Sigmoid colon (tissue), 7 donors: ENCODE measurements around the gene IL16. TPM values are rescaled to one million over a fixed set of nuclear protein-coding genes. Genes with fewer than 3 reads are reported as not detected.

Experiments
- DNase-seq: peaks from one replicate; pipeline ENCODE4 v3.0.0-alpha.2; 2019
- H3K27ac ChIP-seq, 4 donors: fragments of 200-600 bp; sonication (generic); one replicate each; pipeline ENCODE4 v1.5.1; 2016 to 2019; ENCODE audit warnings: mild to moderate bottlenecking in 1 of 4
- H3K27me3 ChIP-seq, 3 donors: fragments of 200-600 bp; sonication (generic); one replicate each; pipeline ENCODE4 v1.5.1; 2019; ENCODE audit warnings: mild to moderate bottlenecking in 1 of 3
- H3K36me3 ChIP-seq, 4 donors: fragments of 200-600 bp; sonication (generic); one replicate each; pipeline ENCODE4 v1.5.1; 2016 to 2019
- H3K4me1 ChIP-seq, 4 donors: fragments of 200-600 bp; sonication (generic); one replicate each; pipeline ENCODE4 v1.5.1; 2017 to 2019
- H3K4me3 ChIP-seq, 4 donors: fragments of 200-600 bp; sonication (generic); one replicate each; pipeline ENCODE4 v1.5.1; 2017 to 2019; ENCODE audit warnings: mild to moderate bottlenecking in 2 of 4, moderate library complexity in 1 of 4
- H3K9me3 ChIP-seq, 4 donors: fragments of 200-600 bp in 3 of 4; sonication (generic) in 3 of 4; one replicate each; pipeline versions ENCODE4 v1.5.1 to v1.6.1; 2013 to 2019
- CTCF ChIP-seq, 4 experiments: fragments of 450-650 bp in 3 of 4; fragments of 200-600 bp in 1 of 4; IDR thresholded peaks; one replicate each; pipeline ENCODE4 v1.5.1; 2016 to 2019; ENCODE audit warnings: antibody characterized with exemption in 4 of 4, mild to moderate bottlenecking in 3 of 4, moderate library complexity in 2 of 4
- EP300 ChIP-seq, 4 donors: sonication (generic); formaldehyde crosslinking; IDR thresholded peaks; one replicate each; pipeline ENCODE4 v1.6.1; 2017; ENCODE audit warnings: antibody characterized with exemption in 4 of 4
- POLR2A ChIP-seq, 2 donors: fragments of 450-650 bp; IDR thresholded peaks; one replicate each; pipeline ENCODE4 v1.6.1; 2016; ENCODE audit warnings: antibody characterized with exemption in 2 of 2, mild to moderate bottlenecking in 2 of 2, moderate library complexity in 2 of 2
- POLR2AphosphoS5 ChIP-seq, 4 donors: sonication (generic); formaldehyde crosslinking; IDR thresholded peaks; one replicate each; pipeline ENCODE4 v1.6.1; 2017; ENCODE audit warnings: antibody characterized with exemption in 4 of 4
- WGBS, 2 donors: extraction: QIAGEN DNeasy Blood & Tissue Kit; methylation state at CpG; one replicate each; pipeline ENCODE4 v1.1.7; 2013; 5-methylcytosine and 5-hydroxymethylcytosine counted together
- intact Hi-C: fragments of 100-400 bp; cut with DNase I; formaldehyde crosslinking; loops from one replicate; pipeline ENCODE4 v1.15.1; 2023
- polyA plus RNA-seq, 3 donors: library from polyadenylated mRNA; stranded (reverse); fragments of 200-250 nt; gene quantifications; one replicate each; pipeline ENCODE4 v1.2.3, GENCODE V29; 2013
- total RNA-seq, 4 donors: library from RNA; depleted of rRNA; stranded (reverse); fragments of >200 nt; gene quantifications; one replicate each; pipeline ENCODE4 v1.1.0, GENCODE V29; 2016
- donor health status: healthy with polysubstance abuse.
- donor health status: Bipolar disorder and iron deficiency.
- donor health status: healthy.

IL16 gene
- total and polyA plus RNA-seq, 7 donors = 3.0 to 52.8 (median 8.9) TPM

- H3K27ac ChIP-seq = peak overlapping the region; percentile 19 to 54 (median 26)
- DNase-seq = peak; percentile 85
- intact Hi-C loops = loop anchor here (5.0 kb wide), 2 partner anchors 59 to 61 kb away; no protein-coding TSS in a partner anchor
- no peaks in the 10 kb centered on the region for H3K9me3 ChIP-seq
- WGBS, 2 donors = 40 to 46% methylated on average over 8 of the region's 8 CpGs
- H3K4me1 ChIP-seq = peaks cover 0 to 29% (median 20%) of the 10 kb centered on the region in 4 donors
- H3K27me3 ChIP-seq = no peaks in the 10 kb centered on the region
- no peak overlapping the region for H3K4me3 ChIP-seq
- TF ChIP-seq POLR2AphosphoS5 (IDR thresholded peaks at IDR 0.05) (peak; percentile 63 to 85 (median 72)), EP300 (IDR thresholded peaks at IDR 0.05) (peak in 1 of 4 donors; percentile 13), POLR2A (IDR thresholded peaks at IDR 0.05) (no peak), CTCF (IDR thresholded peaks at IDR 0.05) (no peak)
- no peaks in the 10 kb centered on the region for H3K36me3 ChIP-seq
Measured at GRCh38 chr15:81338170-81339007, 141.7 kb downstream of the IL16 start.

GRCh38 chr15:81339321-81339720, 142.6 kb downstream of the IL16 start:
- intact Hi-C loops = loop anchor here (5.0 kb wide), 2 partner anchors 58 to 62 kb away; no protein-coding TSS in a partner anchor
- no peaks in the 10 kb centered on the region for H3K27me3 ChIP-seq
- peak overlapping the region in 2 of 4 donors; percentile 3 to 19 for H3K27ac ChIP-seq
- TF ChIP-seq EP300 (IDR thresholded peaks at IDR 0.05) (no peak), POLR2AphosphoS5 (IDR thresholded peaks at IDR 0.05) (no peak), POLR2A (IDR thresholded peaks at IDR 0.05) (no peak), CTCF (IDR thresholded peaks at IDR 0.05) (no peak)
- no peaks in the 10 kb centered on the region for H3K9me3 ChIP-seq
- H3K4me3 ChIP-seq = no peak overlapping the region
- H3K4me1 ChIP-seq = peaks cover 0 to 29% (median 20%) of the 10 kb centered on the region in 4 donors
- no peaks in the 10 kb centered on the region for H3K36me3 ChIP-seq
- DNase-seq = no peak
- WGBS, 2 donors = 80 to 89% methylated on average over 5 of the region's 5 CpGs

GRCh38 chr15:81339851-81340250, 143.2 kb downstream of the IL16 start:
- TF ChIP-seq POLR2A (IDR thresholded peaks at IDR 0.05) (no peak), POLR2AphosphoS5 (IDR thresholded peaks at IDR 0.05) (no peak), EP300 (IDR thresholded peaks at IDR 0.05) (no peak), CTCF (IDR thresholded peaks at IDR 0.05) (no peak)
- WGBS, 2 donors = 73 to 83% methylated on average over 4 of the region's 4 CpGs
- Histone ChIP-seq H3K27me3 (no peaks in the 10 kb centered on the region), H3K27ac (no peak overlapping the region), H3K36me3 (no peaks in the 10 kb centered on the region), H3K9me3 (no peaks in the 10 kb centered on the region), H3K4me3 (no peak overlapping the region), H3K4me1 (peaks cover 0 to 29% (median 20%) of the 10 kb centered on the region in 4 donors)
- intact Hi-C loops = loop anchor here (5.0 kb wide), 2 partner anchors 57 to 63 kb away; no protein-coding TSS in a partner anchor
- DNase-seq = no peak

DNA sequence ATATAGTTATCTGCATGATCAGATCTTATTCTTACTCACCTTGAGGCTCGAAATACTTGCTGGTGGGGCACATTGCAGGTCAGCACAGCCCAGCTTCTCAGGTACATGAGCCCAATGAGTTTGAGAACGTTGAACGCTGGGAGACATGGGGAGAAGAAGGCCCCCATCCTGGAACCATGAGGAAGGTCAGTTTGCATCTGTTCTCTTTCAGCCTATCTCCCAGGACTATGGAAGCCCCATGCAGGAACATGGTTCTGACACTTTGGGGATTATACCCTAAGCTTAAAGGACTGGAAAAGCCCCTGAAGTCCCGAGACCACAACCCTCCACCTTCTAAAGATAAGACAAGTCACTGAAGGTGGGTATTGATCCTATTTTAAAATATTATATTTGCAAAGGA, 144.7 kb downstream of the IL16 start:
- no peak overlapping the region for H3K27ac ChIP-seq
- H3K4me1 ChIP-seq = peaks cover 0 to 29% (median 20%) of the 10 kb centered on the region in 4 donors
- intact Hi-C loops = no loop called here
- H3K36me3 ChIP-seq = no peaks in the 10 kb centered on the region
- no peak for DNase-seq
- no peak for TF ChIP-seq POLR2AphosphoS5 (IDR thresholded peaks at IDR 0.05)
- 92 to 94% methylated on average over 4 of the region's 4 CpGs for WGBS, 2 donors
- H3K9me3 ChIP-seq = no peaks in the 10 kb centered on the region
- H3K4me3 ChIP-seq = no peak overlapping the region
- H3K27me3 ChIP-seq = no peaks in the 10 kb centered on the region

- Histone ChIP-seq H3K4me1 (peaks cover 0 to 16% (median 14%) of the 10 kb centered on the region in 4 donors), H3K9me3 (no peaks in the 10 kb centered on the region), H3K4me3 (no peak overlapping the region), H3K27me3 (no peaks in the 10 kb centered on the region), H3K36me3 (no peaks in the 10 kb centered on the region), H3K27ac (no peak overlapping the region)
- WGBS, 2 donors = 91 to 93% methylated on average over 4 of the region's 4 CpGs
- intact Hi-C loops = no loop called here
- TF ChIP-seq POLR2AphosphoS5 (IDR thresholded peaks at IDR 0.05) = no peak
- no peak for TF ChIP-seq EP300 (IDR thresholded peaks at IDR 0.05)
- no peak for TF ChIP-seq POLR2A (IDR thresholded peaks at IDR 0.05)
- no peak for TF ChIP-seq CTCF (IDR thresholded peaks at IDR 0.05)
- DNase-seq = no peak
Measured at GRCh38 chr15:81343371-81343770, 146.7 kb downstream of the IL16 start.
